ENCODE data around the gene GPRIN3.

Gene GPRIN3

GRCh38 chr4:89242216-89242615 lies 65.4 kb downstream of the GPRIN3 start:
- Histone ChIP-seq H3K9me3 (ENCODE audit: control insufficient read depth, low read length) (no peaks in the 10 kb centered on the region), H3K27ac (ENCODE audit: insufficient read depth, low read depth, low read length, poor library complexity, severe bottlenecking) (no peak overlapping the region), H3K36me3 (ENCODE audit: control insufficient read depth, insufficient read depth, low read length) (no peaks in the 10 kb centered on the region), H3K27me3 (ENCODE audit: control insufficient read depth, insufficient read depth, low read length, poor library complexity, severe bottlenecking) (no peaks in the 10 kb centered on the region), H3K4me1 (ENCODE audit: control insufficient read depth, insufficient read depth, low read length) (no peaks in the 10 kb centered on the region), H3K4me3 (ENCODE audit: insufficient read depth, low read depth, low read length) (no peak overlapping the region)
- WGBS, 2 experiments = 91 to 92% methylated on average over 2 of the region's 2 CpGs

GRCh38 chr4:89230271-89230670 lies 77.3 kb downstream of the GPRIN3 start:
- no peaks in the 10 kb centered on the region for H3K36me3 ChIP-seq (ENCODE audit: control insufficient read depth, insufficient read depth, low read length)
- H3K4me3 ChIP-seq (ENCODE audit: insufficient read depth, low read depth, low read length) = no peak overlapping the region
- no peak overlapping the region for H3K27ac ChIP-seq (ENCODE audit: insufficient read depth, low read depth, low read length, poor library complexity, severe bottlenecking)
- WGBS, 2 experiments = 89% methylated on average over 3 of the region's 3 CpGs; no CpG with 5 or more reads in 1 of the 2 experiments
- no peaks in the 10 kb centered on the region for H3K27me3 ChIP-seq (ENCODE audit: control insufficient read depth, insufficient read depth, low read length, poor library complexity, severe bottlenecking)
- H3K4me1 ChIP-seq (ENCODE audit: control insufficient read depth, insufficient read depth, low read length) = no peaks in the 10 kb centered on the region
- H3K9me3 ChIP-seq (ENCODE audit: control insufficient read depth, low read length) = peaks cover 2% of the 10 kb centered on the region

GRCh38 chr4:89226665-89227574 lies 80.7 kb downstream of the GPRIN3 start:
- Histone ChIP-seq H3K36me3 (ENCODE audit: control insufficient read depth, insufficient read depth, low read length) (no peaks in the 10 kb centered on the region), H3K27me3 (ENCODE audit: control insufficient read depth, insufficient read depth, low read length, poor library complexity, severe bottlenecking) (no peaks in the 10 kb centered on the region), H3K4me3 (ENCODE audit: insufficient read depth, low read depth, low read length) (no peak overlapping the region), H3K27ac (ENCODE audit: insufficient read depth, low read depth, low read length, poor library complexity, severe bottlenecking) (no peak overlapping the region), H3K4me1 (ENCODE audit: control insufficient read depth, insufficient read depth, low read length) (no peaks in the 10 kb centered on the region), H3K9me3 (ENCODE audit: control insufficient read depth, low read length) (no peaks in the 10 kb centered on the region)
- 53 to 54% methylated on average over 8 to 9 of the region's 9 CpGs for WGBS, 2 experiments

- Histone ChIP-seq H3K4me1 (ENCODE audit: control insufficient read depth, insufficient read depth, low read length) (peaks cover 6% of the 10 kb centered on the region), H3K4me3 (ENCODE audit: insufficient read depth, low read depth, low read length) (no peak overlapping the region), H3K36me3 (ENCODE audit: control insufficient read depth, insufficient read depth, low read length) (no peaks in the 10 kb centered on the region), H3K27me3 (ENCODE audit: control insufficient read depth, insufficient read depth, low read length, poor library complexity, severe bottlenecking) (no peaks in the 10 kb centered on the region), H3K9me3 (ENCODE audit: control insufficient read depth, low read length) (no peaks in the 10 kb centered on the region), H3K27ac (ENCODE audit: insufficient read depth, low read depth, low read length, poor library complexity, severe bottlenecking) (no peak overlapping the region)
- WGBS, 2 experiments = 81 to 86% methylated on average over 2 of the region's 2 CpGs
Observed at GRCh38 chr4:89222170-89222569, 85.4 kb downstream of the GPRIN3 start.

- peaks cover 6% of the 10 kb centered on the region for H3K4me1 ChIP-seq (ENCODE audit: control insufficient read depth, insufficient read depth, low read length)
- no peaks in the 10 kb centered on the region for H3K36me3 ChIP-seq (ENCODE audit: control insufficient read depth, insufficient read depth, low read length)
- WGBS, 2 experiments = 86 to 87% methylated on average over 2 of the region's 2 CpGs
- no peaks in the 10 kb centered on the region for H3K27me3 ChIP-seq (ENCODE audit: control insufficient read depth, insufficient read depth, low read length, poor library complexity, severe bottlenecking)
- H3K4me3 ChIP-seq (ENCODE audit: insufficient read depth, low read depth, low read length) = no peak overlapping the region
- no peak overlapping the region for H3K27ac ChIP-seq (ENCODE audit: insufficient read depth, low read depth, low read length, poor library complexity, severe bottlenecking)
- H3K9me3 ChIP-seq (ENCODE audit: control insufficient read depth, low read length) = no peaks in the 10 kb centered on the region
Observed at GRCh38 chr4:89221167-89221867, 86.3 kb downstream of the GPRIN3 start.

GRCh38 chr4:89218587-89218986 lies 89.0 kb downstream of the GPRIN3 start:
- H3K4me1 ChIP-seq (ENCODE audit: control insufficient read depth, insufficient read depth, low read length) = peaks cover 6% of the 10 kb centered on the region
- H3K27ac ChIP-seq (ENCODE audit: insufficient read depth, low read depth, low read length, poor library complexity, severe bottlenecking) = no peak overlapping the region
- 100% methylated on average over 1 of the region's 1 CpG; no CpG with 5 or more reads in 1 of the 2 experiments for WGBS, 2 experiments

GRCh38 chr4:89217604-89218003 lies 90.0 kb downstream of the GPRIN3 start:
- no peak overlapping the region for H3K27ac ChIP-seq (ENCODE audit: insufficient read depth, low read depth, low read length, poor library complexity, severe bottlenecking)
- WGBS, 2 experiments = 94 to 100% methylated on average over 1 of the region's 1 CpG
- H3K36me3 ChIP-seq (ENCODE audit: control insufficient read depth, insufficient read depth, low read length) = no peaks in the 10 kb centered on the region
- H3K27me3 ChIP-seq (ENCODE audit: control insufficient read depth, insufficient read depth, low read length, poor library complexity, severe bottlenecking) = no peaks in the 10 kb centered on the region
- H3K9me3 ChIP-seq (ENCODE audit: control insufficient read depth, low read length) = no peaks in the 10 kb centered on the region
- H3K4me3 ChIP-seq (ENCODE audit: insufficient read depth, low read depth, low read length) = no peak overlapping the region
- H3K4me1 ChIP-seq (ENCODE audit: control insufficient read depth, insufficient read depth, low read length) = peaks cover 6% of the 10 kb centered on the region

More at GRCh38 chr4:89218587-89218986, 89.0 kb downstream of the GPRIN3 start:
- Histone ChIP-seq H3K36me3 (ENCODE audit: control insufficient read depth, insufficient read depth, low read length) (no peaks in the 10 kb centered on the region), H3K27me3 (ENCODE audit: control insufficient read depth, insufficient read depth, low read length, poor library complexity, severe bottlenecking) (no peaks in the 10 kb centered on the region), H3K9me3 (ENCODE audit: control insufficient read depth, low read length) (no peaks in the 10 kb centered on the region), H3K4me3 (ENCODE audit: insufficient read depth, low read depth, low read length) (no peak overlapping the region)

- 86 to 97% methylated on average over 1 of the region's 1 CpG for WGBS, 2 experiments
- Histone ChIP-seq H3K4me1 (ENCODE audit: control insufficient read depth, insufficient read depth, low read length) (peaks cover 6% of the 10 kb centered on the region), H3K9me3 (ENCODE audit: control insufficient read depth, low read length) (no peaks in the 10 kb centered on the region), H3K27me3 (ENCODE audit: control insufficient read depth, insufficient read depth, low read length, poor library complexity, severe bottlenecking) (no peaks in the 10 kb centered on the region), H3K36me3 (ENCODE audit: control insufficient read depth, insufficient read depth, low read length) (no peaks in the 10 kb centered on the region), H3K4me3 (ENCODE audit: insufficient read depth, low read depth, low read length) (no peak overlapping the region), H3K27ac (ENCODE audit: insufficient read depth, low read depth, low read length, poor library complexity, severe bottlenecking) (no peak overlapping the region)
Observed at GRCh38 chr4:89216866-89217265, 90.7 kb downstream of the GPRIN3 start.

- Histone ChIP-seq H3K36me3 (ENCODE audit: control insufficient read depth, insufficient read depth, low read length) (no peaks in the 10 kb centered on the region), H3K9me3 (ENCODE audit: control insufficient read depth, low read length) (no peaks in the 10 kb centered on the region), H3K27ac (ENCODE audit: insufficient read depth, low read depth, low read length, poor library complexity, severe bottlenecking) (no peak overlapping the region), H3K4me3 (ENCODE audit: insufficient read depth, low read depth, low read length) (no peak overlapping the region), H3K27me3 (ENCODE audit: control insufficient read depth, insufficient read depth, low read length, poor library complexity, severe bottlenecking) (no peaks in the 10 kb centered on the region), H3K4me1 (ENCODE audit: control insufficient read depth, insufficient read depth, low read length) (peaks cover 6% of the 10 kb centered on the region)
Observed at GRCh38 chr4:89216422-89216821, 91.2 kb downstream of the GPRIN3 start.

GRCh38 chr4:89215736-89216135 lies 91.9 kb downstream of the GPRIN3 start:
- H3K27me3 ChIP-seq (ENCODE audit: control insufficient read depth, insufficient read depth, low read length, poor library complexity, severe bottlenecking) = no peaks in the 10 kb centered on the region
- WGBS, 2 experiments = 83 to 85% methylated on average over 3 of the region's 3 CpGs
- H3K36me3 ChIP-seq (ENCODE audit: control insufficient read depth, insufficient read depth, low read length) = no peaks in the 10 kb centered on the region
- no peaks in the 10 kb centered on the region for H3K9me3 ChIP-seq (ENCODE audit: control insufficient read depth, low read length)
- no peak overlapping the region for H3K4me3 ChIP-seq (ENCODE audit: insufficient read depth, low read depth, low read length)
- H3K4me1 ChIP-seq (ENCODE audit: control insufficient read depth, insufficient read depth, low read length) = peaks cover 6% of the 10 kb centered on the region
- no peak overlapping the region for H3K27ac ChIP-seq (ENCODE audit: insufficient read depth, low read depth, low read length, poor library complexity, severe bottlenecking)

All from ectodermal cell (in vitro differentiated cells).